ENCODE measurements around the gene GFY.
"Not testable (repeated sequence)": the region's sequence is repeated elsewhere in the genome, so short reads cannot be mapped to it uniquely, and the experiment has no call there.

GFY gene

DNA sequence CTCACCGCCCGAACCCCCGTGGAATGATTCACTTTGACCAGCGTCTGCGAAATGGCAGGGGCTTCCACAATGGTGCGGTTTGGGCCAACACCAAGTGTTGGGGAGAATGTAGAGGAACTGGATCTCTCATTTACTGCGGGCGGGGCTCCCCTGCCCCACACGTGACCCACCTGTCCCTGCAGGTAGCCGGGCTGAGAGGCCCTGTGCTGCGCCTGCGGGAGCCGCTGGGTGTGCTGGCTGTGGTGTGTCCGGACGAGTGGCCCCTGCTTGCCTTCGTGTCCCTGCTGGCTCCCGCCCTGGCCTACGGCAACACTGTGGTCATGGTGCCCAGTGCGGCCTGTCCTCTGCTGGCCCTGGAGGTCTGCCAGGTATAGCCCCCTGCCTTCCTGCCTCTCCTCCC, 43.0 kb downstream of the GFY start:
- DNase-seq, result no peak

DNA sequence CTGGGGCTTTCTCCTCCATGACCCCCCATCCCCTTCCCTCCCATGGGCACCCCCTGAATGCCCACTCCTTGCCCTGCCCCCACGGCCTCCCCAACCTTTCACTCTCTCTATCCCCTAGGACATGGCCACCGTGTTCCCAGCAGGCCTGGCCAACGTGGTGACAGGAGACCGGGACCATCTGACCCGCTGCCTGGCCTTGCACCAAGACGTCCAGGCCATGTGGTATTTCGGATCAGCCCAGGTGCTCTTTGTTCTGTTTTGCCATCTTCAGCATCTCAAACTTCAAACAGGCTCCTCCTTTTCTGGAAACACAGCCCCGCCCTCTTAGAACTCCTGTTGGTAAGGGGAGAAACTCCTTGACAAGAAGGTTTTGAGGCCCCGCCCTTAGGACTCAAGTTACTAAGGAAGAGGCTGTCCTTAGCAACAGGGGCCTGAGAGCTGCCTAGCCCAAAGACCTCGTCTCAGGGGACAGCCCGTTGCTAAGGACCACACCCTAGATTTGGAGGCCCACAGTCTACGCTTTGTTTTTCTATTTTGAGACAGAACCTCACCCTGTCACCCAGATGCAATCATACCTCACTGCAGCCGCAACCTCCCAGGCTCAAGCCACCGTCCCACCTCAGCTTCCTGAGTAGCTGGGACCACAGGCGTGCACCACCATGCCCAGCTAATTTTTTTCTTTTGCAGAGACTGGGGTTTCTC, 43.7 kb downstream of the GFY start:
- no peak for DNase-seq

DNA sequence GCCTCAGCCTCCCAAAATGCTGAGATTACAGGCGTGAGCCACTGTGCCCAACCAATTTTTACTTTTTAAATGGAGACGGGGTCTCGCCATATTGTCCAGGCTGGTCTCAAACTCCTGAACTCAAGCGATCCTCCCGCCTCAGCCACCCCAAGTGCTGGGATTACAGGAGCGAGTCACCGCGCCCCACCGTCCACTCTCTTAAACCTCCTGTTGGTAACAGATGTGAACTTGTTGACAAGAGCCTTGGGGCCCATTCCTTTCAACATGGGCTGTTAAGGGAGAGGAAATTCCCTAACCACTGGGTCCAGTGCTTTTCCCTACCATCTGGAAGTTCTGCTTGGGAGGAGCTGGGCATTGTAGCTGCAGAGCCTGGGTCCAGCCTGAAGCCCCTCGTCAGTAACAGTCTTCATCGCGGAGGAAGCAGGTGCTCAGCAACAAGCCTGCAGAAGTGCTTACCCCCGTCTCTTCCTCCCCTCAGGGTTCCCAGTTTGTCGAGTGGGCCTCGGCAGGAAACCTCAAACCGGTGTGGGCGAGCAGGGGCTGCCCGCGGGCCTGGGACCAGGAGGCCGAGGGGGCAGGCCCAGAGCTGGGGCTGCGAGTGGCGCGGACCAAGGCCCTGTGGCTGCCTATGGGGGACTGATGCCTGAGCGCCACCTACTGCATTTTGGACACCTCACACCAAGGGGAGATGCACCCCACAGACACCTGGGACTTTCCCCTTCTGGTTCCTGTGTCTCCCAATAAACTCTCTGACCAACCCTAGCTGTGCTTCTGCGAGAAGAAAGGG, 44.8 kb downstream of the GFY start:
- no peak for DNase-seq

DNA sequence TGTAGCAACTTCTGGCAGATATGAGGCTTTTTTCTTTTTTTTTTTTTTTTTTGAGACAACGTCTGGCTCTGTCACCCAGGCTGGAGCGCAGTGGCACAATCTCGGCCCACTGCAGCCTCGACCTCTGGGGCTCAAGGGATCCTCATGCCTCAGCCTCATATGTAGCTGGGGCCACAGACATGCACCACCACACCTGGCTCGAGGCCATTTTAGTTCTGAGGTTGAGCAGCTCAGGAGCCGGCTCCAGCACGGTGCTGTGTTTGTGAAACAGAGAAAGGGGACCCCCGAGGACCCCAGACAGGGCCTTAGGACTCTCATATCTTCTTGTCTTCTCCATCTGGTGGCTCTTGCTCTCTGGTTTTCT, 45.4 kb downstream of the GFY start:
- no peak for DNase-seq

DNA sequence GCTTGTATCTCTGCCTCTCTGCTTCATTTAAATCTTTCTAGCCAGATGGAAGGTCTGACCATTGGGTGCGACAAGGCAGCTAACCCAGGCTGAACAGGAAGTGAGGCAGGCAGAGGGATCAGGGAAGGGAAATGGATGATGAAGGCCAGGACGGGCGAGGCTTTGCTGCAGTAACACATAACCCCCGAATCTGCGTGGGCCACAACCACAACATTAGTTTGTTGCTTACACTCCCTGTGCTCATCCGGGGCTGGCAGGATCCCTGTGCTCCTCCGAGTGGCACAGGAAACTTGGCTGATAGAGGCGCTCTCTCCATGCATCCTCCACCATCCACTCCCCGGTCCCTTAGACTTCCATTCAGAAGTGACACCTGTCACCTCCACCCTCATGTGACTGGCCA, 47.7 kb downstream of the GFY start:
- no peak for DNase-seq

DNA sequence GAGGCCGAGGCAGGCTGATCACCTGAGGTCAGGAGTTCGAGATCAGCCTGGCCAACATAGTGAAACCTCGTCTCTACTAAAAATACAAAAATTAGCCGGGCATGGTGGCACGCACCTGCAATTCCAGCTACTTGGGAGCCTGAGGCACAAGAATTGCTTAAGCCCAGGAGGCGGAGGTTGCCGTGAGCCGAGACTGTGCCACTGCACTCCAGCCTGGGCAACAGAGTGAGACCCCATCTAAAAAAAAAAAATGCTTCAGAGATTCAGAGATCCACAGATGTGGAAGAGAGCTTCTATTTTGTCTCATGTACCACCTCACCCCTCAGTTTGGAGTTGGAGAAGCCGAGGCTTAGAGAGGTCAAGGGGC, 48.3 kb downstream of the GFY start:
- not testable (repeated sequence) for DNase-seq

DNA sequence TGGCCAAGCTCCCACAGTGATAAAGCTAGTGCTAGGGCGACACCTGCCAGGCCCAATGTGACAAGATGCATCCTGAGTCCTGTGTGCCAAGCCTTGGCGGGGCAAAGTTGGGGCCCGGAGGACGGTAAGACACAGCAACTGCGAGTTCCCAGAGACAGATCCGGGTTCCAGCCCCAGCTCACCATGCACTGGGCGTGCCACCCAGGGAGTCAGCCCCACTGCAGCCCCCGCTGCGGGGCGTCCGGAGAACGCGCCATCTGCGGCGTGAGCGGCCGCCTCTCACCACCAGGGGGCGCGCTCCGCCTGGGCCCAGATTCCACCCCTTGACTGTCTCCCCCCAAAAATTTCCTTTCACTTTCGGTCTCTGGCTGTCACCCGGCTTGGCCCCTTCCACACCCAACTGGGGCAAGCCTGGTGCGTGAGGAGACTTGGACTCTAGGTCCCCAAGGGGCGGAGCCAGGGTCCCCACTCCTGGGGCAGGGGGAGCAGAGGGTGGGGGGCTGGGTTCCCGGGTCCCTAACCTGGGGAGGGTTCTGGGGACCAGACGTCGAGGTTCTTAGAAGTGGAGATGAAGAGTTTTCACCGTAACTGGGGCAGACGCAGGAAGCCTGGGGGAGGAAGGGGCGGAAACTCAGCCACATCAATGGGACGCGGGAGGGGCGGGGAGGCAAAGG, 48.8 kb downstream of the GFY start, which contains the start of gene FLT3LG:
TSS of gene FLT3LG (plus strand) at position 348 of the 674 bp plus-strand sequence. CDS start 425 bp downstream, outside the sequence.
- DNase-seq, result peak in 48 of 58 donors; percentile 1 to 72 (median 32)

DNA sequence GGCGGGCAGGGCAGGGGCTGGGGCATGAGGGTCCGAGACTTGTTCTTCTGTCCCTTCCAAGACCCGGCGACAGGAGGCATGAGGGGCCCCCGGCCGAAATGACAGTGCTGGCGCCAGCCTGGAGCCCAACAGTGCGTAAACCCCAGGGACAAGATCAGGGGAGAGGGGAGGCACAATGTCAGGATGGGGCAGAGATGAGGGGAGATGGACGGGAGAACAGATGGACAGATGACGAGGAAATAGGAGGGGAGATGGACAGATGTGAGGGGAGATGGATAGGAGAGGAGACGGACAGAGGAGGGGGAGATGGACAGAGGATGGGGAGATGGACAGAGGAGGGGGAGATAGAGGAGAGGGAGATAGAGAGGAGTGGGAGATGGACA, 49.3 kb downstream of the GFY start:
- no peak for DNase-seq

DNA sequence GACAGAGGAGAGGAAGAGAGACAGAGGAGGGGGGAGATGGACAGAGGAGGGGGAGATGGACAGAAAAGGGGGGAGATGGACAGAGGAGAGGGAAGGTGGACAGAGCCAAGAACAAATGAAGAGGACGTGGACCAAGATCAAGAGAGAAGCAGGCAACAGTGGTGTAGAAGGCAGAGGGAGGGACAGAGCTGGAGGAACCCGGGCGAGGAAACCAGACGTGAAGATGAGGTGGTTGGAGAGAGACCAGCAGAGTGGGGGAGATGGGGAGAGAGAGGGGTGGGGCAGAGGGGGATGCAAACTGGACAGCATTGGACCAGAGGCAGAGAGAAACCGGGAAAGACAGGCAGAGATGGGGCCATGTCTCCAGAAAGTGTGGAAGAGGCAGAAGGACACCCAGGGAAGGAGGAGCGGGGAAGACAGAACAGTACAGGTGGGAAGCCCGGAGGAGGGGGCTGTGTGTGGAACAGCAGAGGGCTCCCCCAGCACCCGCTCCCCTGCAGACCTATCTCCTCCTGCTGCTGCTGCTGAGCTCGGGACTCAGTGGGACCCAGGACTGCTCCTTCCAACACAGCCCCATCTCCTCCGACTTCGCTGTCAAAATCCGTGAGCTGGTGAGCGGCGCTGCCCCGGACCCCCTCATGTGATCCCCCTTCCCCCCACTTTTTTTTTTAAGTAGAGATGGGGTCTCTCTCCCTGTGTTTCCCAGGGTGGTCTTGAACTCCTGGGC, 50.2 kb downstream of the GFY start:
- no peak for DNase-seq

DNA sequence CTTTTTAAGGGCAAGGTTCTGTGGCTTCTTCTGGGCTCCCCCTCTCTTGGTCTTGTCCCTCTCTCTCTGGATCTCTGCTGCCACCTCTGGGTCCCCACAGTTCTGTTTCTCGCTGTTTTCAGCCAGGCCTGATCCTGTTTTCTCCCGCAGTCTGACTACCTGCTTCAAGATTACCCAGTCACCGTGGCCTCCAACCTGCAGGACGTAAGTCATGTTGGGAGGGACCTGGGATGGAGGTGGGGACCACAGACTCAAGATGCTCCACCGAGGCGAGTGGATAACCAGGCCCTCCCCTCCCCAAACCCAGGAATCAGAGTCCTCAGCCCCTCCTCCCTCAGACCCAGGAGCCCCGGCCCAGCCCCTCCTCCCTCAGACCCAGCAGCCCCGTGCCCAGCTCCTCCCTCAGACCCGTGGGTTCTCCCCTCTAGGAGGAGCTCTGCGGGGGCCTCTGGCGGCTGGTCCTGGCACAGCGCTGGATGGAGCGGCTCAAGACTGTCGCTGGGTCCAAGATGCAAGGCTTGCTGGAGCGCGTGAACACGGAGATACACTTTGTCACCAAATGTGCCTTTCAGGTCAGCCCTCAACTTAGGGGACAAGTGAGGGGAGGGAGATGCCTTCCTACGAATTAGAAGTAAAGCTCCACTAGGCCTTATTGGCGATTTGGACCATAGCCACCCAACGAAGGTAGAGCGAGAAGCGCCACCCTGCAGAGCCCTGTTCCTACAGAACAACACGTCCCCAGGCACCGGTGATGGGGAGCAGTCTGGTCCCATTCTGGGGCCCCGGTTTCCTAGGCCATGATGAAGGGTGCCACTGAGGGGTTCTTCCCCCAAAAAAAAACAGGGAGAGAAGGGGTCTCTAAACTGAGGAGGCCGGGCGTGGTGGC, 51.0 kb downstream of the GFY start:
- DNase-seq, result peak in 22 of 58 donors; percentile 2 to 57 (median 23)
